ENCODE measurements around the gene LY6G5C.

- no peak for TF ChIP-seq EZH2 (optimal IDR thresholded peaks at IDR 0.05; ENCODE audit: low read depth, low read length)
- TF ChIP-seq CTCF (IDR thresholded peaks at IDR 0.05; ENCODE audit: low read length) = no peak
Measured at GRCh38 chr6:31687321-31687720, 6.5 kb upstream of the LY6G5C start.
